Measurements from ENCODE around the gene TECTB.

TECTB gene

GRCh38 chr10:112289373-112290053 lies 6.3 kb downstream of the TECTB start:
- no peak overlapping the region for H2AFZ ChIP-seq (ENCODE audit: low read depth, low read length)
- H4K20me1 ChIP-seq (ENCODE audit: insufficient read depth, low read length): no peaks in the 10 kb centered on the region
- H3K4me3 ChIP-seq (ENCODE audit: low read length): no peak overlapping the region
- H3K36me3 ChIP-seq (replicated peaks; ENCODE audit: low read depth, low read length): no peaks in the 10 kb centered on the region
- H3K9ac ChIP-seq (ENCODE audit: low read length): no peak overlapping the region
- H3K27me3 ChIP-seq (ENCODE audit: low read depth, low read length): peaks cover 7% of the 10 kb centered on the region; the same call in 1 of the 2 replicates
- H3K4me2 ChIP-seq (ENCODE audit: low read length): no peak overlapping the region
- no peaks in the 10 kb centered on the region for H3K9me3 ChIP-seq (ENCODE audit: insufficient read depth, low read length)
- H3K27ac ChIP-seq (ENCODE audit: low read length): no peak overlapping the region
- no peaks in the 10 kb centered on the region for H3K4me1 ChIP-seq (ENCODE audit: low read length)
- H3K79me2 ChIP-seq (ENCODE audit: low read length): no peaks in the 10 kb centered on the region
- TF ChIP-seq EZH2phosphoT487 (IDR thresholded peaks at IDR 0.05; ENCODE audit: low read depth) (no peak), CTCF (IDR thresholded peaks at IDR 0.05; ENCODE audit: low read depth, low read length) (no peak)

- Histone ChIP-seq H3K4me3 (ENCODE audit: low read length) (no peak overlapping the region), H3K27ac (ENCODE audit: low read length) (no peak overlapping the region), H3K9me3 (ENCODE audit: insufficient read depth, low read length) (no peaks in the 10 kb centered on the region), H3K36me3 (replicated peaks; ENCODE audit: low read depth, low read length) (no peaks in the 10 kb centered on the region), H3K27me3 (ENCODE audit: low read depth, low read length) (peaks cover 7% of the 10 kb centered on the region; the same call in 1 of the 2 replicates), H3K4me1 (ENCODE audit: low read length) (no peaks in the 10 kb centered on the region), H4K20me1 (ENCODE audit: insufficient read depth, low read length) (no peaks in the 10 kb centered on the region), H3K9ac (ENCODE audit: low read length) (no peak overlapping the region), H2AFZ (ENCODE audit: low read depth, low read length) (no peak overlapping the region), H3K4me2 (ENCODE audit: low read length) (no peak overlapping the region), H3K79me2 (ENCODE audit: low read length) (no peaks in the 10 kb centered on the region)
- TF ChIP-seq CTCF (IDR thresholded peaks at IDR 0.05; ENCODE audit: low read depth, low read length) (no peak), EZH2phosphoT487 (IDR thresholded peaks at IDR 0.05; ENCODE audit: low read depth) (no peak)
Measured at GRCh38 chr10:112290054-112290373, 6.8 kb downstream of the TECTB start.

GRCh38 chr10:112294169-112294568 lies 11.0 kb downstream of the TECTB start:
- H3K9me3 ChIP-seq (ENCODE audit: insufficient read depth, low read length): no peaks in the 10 kb centered on the region
- H2AFZ ChIP-seq (ENCODE audit: low read depth, low read length): no peak overlapping the region
- no peaks in the 10 kb centered on the region for H3K27me3 ChIP-seq (ENCODE audit: low read depth, low read length)
- H4K20me1 ChIP-seq (ENCODE audit: insufficient read depth, low read length): no peaks in the 10 kb centered on the region
- no peak for TF ChIP-seq CTCF (IDR thresholded peaks at IDR 0.05; ENCODE audit: low read depth, low read length)
- TF ChIP-seq EZH2phosphoT487 (IDR thresholded peaks at IDR 0.05; ENCODE audit: low read depth): no peak
- H3K79me2 ChIP-seq (ENCODE audit: low read length): no peaks in the 10 kb centered on the region
- no peaks in the 10 kb centered on the region for H3K4me1 ChIP-seq (ENCODE audit: low read length)
- no peak overlapping the region for H3K27ac ChIP-seq (ENCODE audit: low read length)
- no peak overlapping the region for H3K4me3 ChIP-seq (ENCODE audit: low read length)
- no peaks in the 10 kb centered on the region for H3K36me3 ChIP-seq (replicated peaks; ENCODE audit: low read depth, low read length)
- no peak overlapping the region for H3K9ac ChIP-seq (ENCODE audit: low read length)
- no peak overlapping the region for H3K4me2 ChIP-seq (ENCODE audit: low read length)

- H3K4me1 ChIP-seq (ENCODE audit: low read length): no peaks in the 10 kb centered on the region
- no peaks in the 10 kb centered on the region for H3K36me3 ChIP-seq (replicated peaks; ENCODE audit: low read depth, low read length)
- no peaks in the 10 kb centered on the region for H3K79me2 ChIP-seq (ENCODE audit: low read length)
- no peaks in the 10 kb centered on the region for H3K27me3 ChIP-seq (ENCODE audit: low read depth, low read length)
- no peak overlapping the region for H3K9ac ChIP-seq (ENCODE audit: low read length)
- H4K20me1 ChIP-seq (ENCODE audit: insufficient read depth, low read length): no peaks in the 10 kb centered on the region
- TF ChIP-seq CTCF (IDR thresholded peaks at IDR 0.05; ENCODE audit: low read depth, low read length): no peak
- TF ChIP-seq EZH2phosphoT487 (IDR thresholded peaks at IDR 0.05; ENCODE audit: low read depth): no peak
- no peak overlapping the region for H3K4me3 ChIP-seq (ENCODE audit: low read length)
- no peak overlapping the region for H3K4me2 ChIP-seq (ENCODE audit: low read length)
- H3K27ac ChIP-seq (ENCODE audit: low read length): no peak overlapping the region
- H2AFZ ChIP-seq (ENCODE audit: low read depth, low read length): no peak overlapping the region
- no peaks in the 10 kb centered on the region for H3K9me3 ChIP-seq (ENCODE audit: insufficient read depth, low read length)
Measured at GRCh38 chr10:112295853-112296830, 12.9 kb downstream of the TECTB start.

Measured in OCI-LY3 (cell line).